T-cell (primary cell): ENCODE results near the gene RPAP2. TPM values are rescaled to one million over a fixed set of nuclear protein-coding genes. Genes with fewer than 3 reads are reported as not detected.

Source experiments
- ATAC-seq, 4 experiments: fragments of 200-7000 bp in 3 of 4; fragments of 150-1000 bp in 1 of 4; cut with Tn5 transposase; replicated peaks in 1 of 4; 1 replicate in 3 of 4; 2 replicates in 1 of 4; pipeline ENCODE4 v1.10.0; 2021; ENCODE audit warnings: moderate library complexity in 3 of 4, mild to moderate bottlenecking in 2 of 4, moderate number of reproducible peaks in 1 of 4
- CTCF ChIA-PET, 2 donors: fragments of 300-600 bp; sonication (Branson Sonifier 250); formaldehyde crosslinking; loops; one replicate each; lab custom pipeline; 2022; ENCODE audit warnings: antibody characterized with exemption in 2 of 2; lab: Charles Lee
- POLR2A ChIA-PET, 2 donors: fragments of 300-600 bp; sonication (Branson Sonifier 250); formaldehyde crosslinking; loops; one replicate each; lab custom pipeline; 2022; ENCODE audit warnings: antibody characterized with exemption in 2 of 2; lab: Charles Lee
- DNase-seq, 35 experiments: peaks; one replicate each; pipeline versions ENCODE4 v3.0.0 to v3.0.0-alpha.2; 2013 to 2023
- H3K27ac ChIP-seq: one replicate; pipeline ENCODE4 v1.5.1; 2013; ENCODE audit warnings: low read length
- H3K27me3 ChIP-seq, 2 experiments: replicated peaks in 1 of 2; 1 replicate in 1 of 2; 2 replicates in 1 of 2; pipeline versions ENCODE4 v1.6.1 to v1.7.0; 2013; ENCODE audit warnings: low read length in 1 of 2, mixed read lengths in 1 of 2; ENCODE audit not compliant: control insufficient read depth in 2 of 2, insufficient read depth in 2 of 2; ENCODE audit errors: extremely low read depth in 1 of 2
- H3K36me3 ChIP-seq, 2 donors: 1 replicate in 1 of 2; 2 replicates in 1 of 2; pipeline versions ENCODE4 v1.6.1 to v1.7.0; 2013; ENCODE audit warnings: low read length in 1 of 2; ENCODE audit not compliant: control insufficient read depth in 2 of 2, insufficient read depth in 1 of 2; ENCODE audit errors: extremely low read depth in 1 of 2
- H3K4me1 ChIP-seq, 2 experiments: 1 replicate in 1 of 2; 2 replicates in 1 of 2; pipeline versions ENCODE4 v1.6.1 to v1.7.0; 2013; ENCODE audit warnings: low read length in 2 of 2, mixed read lengths in 1 of 2; ENCODE audit not compliant: insufficient read depth in 2 of 2, control insufficient read depth in 1 of 2; ENCODE audit errors: extremely low read depth in 1 of 2
- H3K4me3 ChIP-seq, 2 donors: 1 replicate in 1 of 2; 2 replicates in 1 of 2; pipeline versions ENCODE4 v1.5.1 to v1.7.0; 2013; ENCODE audit warnings: mild to moderate bottlenecking in 2 of 2, low read length in 1 of 2, moderate library complexity in 1 of 2; ENCODE audit not compliant: control insufficient read depth in 1 of 2; ENCODE audit errors: extremely low read depth in 1 of 2
- H3K9me3 ChIP-seq: 2 replicates; pipeline ENCODE4 v1.7.0; 2013
- H3K27ac Mint-ChIP-seq, 2 donors: one replicate each; pipeline ENCODE4 v1.8.0; 2020 to 2021; ENCODE audit warnings: mild to moderate bottlenecking in 2 of 2, mixed read lengths in 2 of 2
- H3K27me3 Mint-ChIP-seq, 2 donors: one replicate each; pipeline ENCODE4 v1.8.0; 2021 to 2022; ENCODE audit warnings: mixed read lengths in 2 of 2
- H3K36me3 Mint-ChIP-seq: one replicate; pipeline ENCODE4 v1.8.0; 2021; ENCODE audit warnings: mixed read lengths
- H3K4me1 Mint-ChIP-seq, 3 donors: one replicate each; pipeline ENCODE4 v1.8.0; 2020 to 2022; ENCODE audit warnings: mixed read lengths in 3 of 3, mild to moderate bottlenecking in 1 of 3
- H3K4me3 Mint-ChIP-seq, 3 donors: one replicate each; pipeline ENCODE4 v1.8.0; 2020 to 2022; ENCODE audit warnings: mild to moderate bottlenecking in 3 of 3, mixed read lengths in 3 of 3, moderate library complexity in 3 of 3
- H3K9me3 Mint-ChIP-seq, 3 donors: one replicate each; pipeline ENCODE4 v1.8.0; 2020 to 2022; ENCODE audit warnings: mixed read lengths in 3 of 3
- WGBS: methylation state at CpG from one replicate; pipeline ENCODE4 v1.1.5; 2013; ENCODE audit warnings: missing lambda C conversion rate; ENCODE audit not compliant: insufficient coverage; 5-methylcytosine and 5-hydroxymethylcytosine counted together
- total RNA-seq, 35 experiments: library from RNA in 6 of 35; stranded (reverse) in 6 of 35; fragments of 120-200 nt in 1 of 35; gene quantifications; one replicate each; pipeline versions ENCODE4 v1.2.1 to v1.2.4 and lab custom pipeline; 2013 to 2026

The RPAP2 gene
- total RNA-seq, 5 donors from 2014 or later (not counting 1 experiment from before 2014, with no cell fraction given) = 24.7 to 31.7 (median 29.9) TPM

DNA sequence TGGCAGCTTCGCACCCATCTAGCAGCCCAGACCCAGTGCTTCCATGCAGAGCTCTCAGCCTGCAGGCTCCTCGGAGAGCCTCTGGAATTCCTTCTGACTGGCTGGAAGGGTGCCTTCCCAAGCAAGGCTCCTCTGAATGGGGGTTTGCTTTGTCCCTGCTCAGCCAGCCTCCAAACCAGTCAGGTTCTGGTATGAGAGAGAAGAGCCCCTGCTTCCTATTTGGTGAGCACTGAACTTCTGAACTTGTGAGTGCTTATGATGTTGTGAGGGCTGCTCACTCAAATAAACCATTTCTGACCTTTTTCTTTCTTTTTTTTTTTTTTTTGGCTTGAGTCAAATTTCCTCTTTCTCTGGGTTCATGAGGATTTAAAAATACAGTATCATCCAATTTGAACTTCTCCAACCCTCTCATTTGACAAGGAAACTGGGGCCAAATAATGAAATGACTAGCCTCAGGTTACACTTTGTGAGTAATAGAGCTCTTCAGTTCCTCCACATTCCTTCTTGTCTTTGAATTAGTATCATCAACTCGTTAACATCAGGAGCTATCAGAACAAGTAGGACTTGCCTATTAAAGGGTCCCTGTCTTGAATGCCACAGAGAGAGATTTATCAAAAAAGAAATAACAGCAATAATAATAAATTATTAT, 148.3 kb downstream of the RPAP2 start:
- H3K9me3 Mint-ChIP-seq = no peaks in the 10 kb centered on the region
- no peaks in the 10 kb centered on the region for H3K9me3 ChIP-seq
- no peak overlapping the region for H3K4me3 ChIP-seq
- H3K4me3 Mint-ChIP-seq = no peak overlapping the region
- H3K27me3 ChIP-seq = no peaks in the 10 kb centered on the region
- no peak for DNase-seq
- H3K27ac ChIP-seq = no peak overlapping the region
- 100% methylated on average over 1 of the region's 3 CpGs for WGBS
- H3K27me3 Mint-ChIP-seq = no peaks in the 10 kb centered on the region
- H3K4me1 ChIP-seq = no peaks in the 10 kb centered on the region
- no peaks in the 10 kb centered on the region for H3K36me3 ChIP-seq
- no peaks in the 10 kb centered on the region for H3K36me3 Mint-ChIP-seq
- CTCF ChIA-PET = interaction anchor here (0.6 to 0.7 kb wide), 2 partner anchors 135 to 150 kb away, joined by 4 read pairs; no protein-coding TSS in a partner anchor
- peaks cover 0 to 7% (median 3%) of the 10 kb centered on the region in 3 donors for H3K4me1 Mint-ChIP-seq
- peak in 1 of 4 experiments; percentile 11 for ATAC-seq
- no peak overlapping the region for H3K27ac Mint-ChIP-seq
- POLR2A ChIA-PET = no interaction called here

DNA sequence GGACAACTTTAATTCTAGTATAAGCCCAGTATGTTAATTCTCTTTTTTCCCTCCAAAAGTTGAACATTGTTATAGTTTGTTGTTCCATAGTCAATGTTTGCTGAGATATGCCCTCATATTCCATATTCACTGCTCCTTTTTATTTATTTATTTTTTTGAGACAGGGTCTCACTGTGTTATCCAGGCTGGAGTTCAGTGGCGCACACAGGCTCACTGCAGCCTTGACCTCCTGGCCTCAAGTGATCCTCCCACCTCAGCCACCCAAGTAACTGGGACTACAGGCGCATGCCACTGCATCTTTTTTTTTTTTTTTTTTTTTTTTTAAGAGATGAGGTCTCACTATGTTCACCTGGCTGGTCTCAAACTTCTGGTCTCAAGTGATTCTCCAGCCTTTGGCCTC, 149.1 kb downstream of the RPAP2 start:
- ChIA-PET CTCF (interaction anchor here in 1 of 2 donors (0.6 kb wide), 1 partner anchor 151 kb away, joined by 4 read pairs; no protein-coding TSS in a partner anchor), POLR2A (no interaction called here)
- H3K4me1 ChIP-seq = no peaks in the 10 kb centered on the region
- H3K4me1 Mint-ChIP-seq = peaks cover 0 to 7% (median 3%) of the 10 kb centered on the region in 3 donors
- no peak overlapping the region for H3K4me3 ChIP-seq
- H3K27ac ChIP-seq = no peak overlapping the region
- H3K36me3 ChIP-seq = no peaks in the 10 kb centered on the region
- no peaks in the 10 kb centered on the region for H3K9me3 Mint-ChIP-seq
- H3K9me3 ChIP-seq = no peaks in the 10 kb centered on the region
- H3K36me3 Mint-ChIP-seq = no peaks in the 10 kb centered on the region
- no peaks in the 10 kb centered on the region for H3K27me3 ChIP-seq
- WGBS = no CpG with 5 or more reads among the region's 2 CpGs
- ATAC-seq (no peak), DNase-seq (no peak)
- no peaks in the 10 kb centered on the region for H3K27me3 Mint-ChIP-seq
- no peak overlapping the region for H3K27ac Mint-ChIP-seq
- H3K4me3 Mint-ChIP-seq = no peak overlapping the region

Other genes with a start within 250 kb of the RPAP2 start
- gene SETSIP, start 223.6 kb upstream of the RPAP2 start, total RNA-seq = not detected
- 1 to 10 TPM; 3.9 to 6.2 (median 5.3) TPM for gene BTBD8, start 218.7 kb upstream of the RPAP2 start, total RNA-seq
- gene C1orf146, start 81.1 kb upstream of the RPAP2 start, total RNA-seq = not detected
- gene GLMN, start 72 bp upstream of the RPAP2 start, total RNA-seq = 10 to 100 TPM in 4 of 5 donors, 1 to 10 TPM in 1; 9.8 to 15.0 (median 11.1) TPM
- gene GFI1, start 187.9 kb downstream of the RPAP2 start, total RNA-seq = 10 to 100 TPM; 13.8 to 25.7 (median 20.1) TPM